Germinal center (tissue), 1 donor: Measurements from ENCODE around the gene MSH6.
A peak's percentile ranks its signal among the peaks of the same experiment; 100 is the strongest.

Source experiments
- DNase-seq: peaks from one replicate; pipeline ENCODE4 v3.0.0; 2012; ENCODE audit warnings: mixed read lengths, low spot score

The MSH6 gene

GRCh38 chr2:47783486-47784351, 774 bp downstream of the MSH6 start:
- DNase-seq: peak; percentile 85

GRCh38 chr2:47784352-47784851, 1.5 kb downstream of the MSH6 start:
- no peak for DNase-seq

- no peak for DNase-seq
Measured at GRCh38 chr2:47785986-47786385, 3.0 kb downstream of the MSH6 start.

GRCh38 chr2:47796090-47796697, 13.2 kb downstream of the MSH6 start:
- no peak for DNase-seq

GRCh38 chr2:47798631-47799030, 15.7 kb downstream of the MSH6 start:
- no peak for DNase-seq

GRCh38 chr2:47799031-47799609, 16.2 kb downstream of the MSH6 start:
- no peak for DNase-seq

- DNase-seq: no peak
Measured at GRCh38 chr2:47801118-47801517, 18.2 kb downstream of the MSH6 start.

GRCh38 chr2:47803363-47803762, 20.4 kb downstream of the MSH6 start:
- DNase-seq: no peak

GRCh38 chr2:47803770-47804169, 20.8 kb downstream of the MSH6 start:
- no peak for DNase-seq

GRCh38 chr2:47805850-47806249, 22.9 kb downstream of the MSH6 start:
- no peak for DNase-seq

GRCh38 chr2:47808614-47809013, 25.7 kb downstream of the MSH6 start:
- DNase-seq: no peak

- DNase-seq: no peak
Measured at GRCh38 chr2:47809903-47810302, 27.0 kb downstream of the MSH6 start.

- no peak for DNase-seq
Measured at GRCh38 chr2:47810850-47811249, 27.9 kb downstream of the MSH6 start.

GRCh38 chr2:47811668-47812067, 28.7 kb downstream of the MSH6 start:
- no peak for DNase-seq

- DNase-seq: peak; percentile 62
Measured at GRCh38 chr2:47815764-47816163, 32.8 kb downstream of the MSH6 start.

- DNase-seq: no peak
Measured at GRCh38 chr2:47818777-47819176, 35.8 kb downstream of the MSH6 start.

- DNase-seq: no peak
Measured at GRCh38 chr2:47819834-47820233, 36.9 kb downstream of the MSH6 start.

- DNase-seq: no peak
Measured at GRCh38 chr2:47822518-47822917, 39.6 kb downstream of the MSH6 start.

- peak; percentile 24 for DNase-seq
Measured at GRCh38 chr2:47833516-47833968, 50.6 kb downstream of the MSH6 start.

GRCh38 chr2:47838249-47838648, 55.3 kb downstream of the MSH6 start:
- DNase-seq: no peak

- no peak for DNase-seq
Measured at GRCh38 chr2:47838686-47839085, 55.7 kb downstream of the MSH6 start.

GRCh38 chr2:47842846-47843245, 59.9 kb downstream of the MSH6 start:
- DNase-seq: no peak

GRCh38 chr2:47843407-47843806, 60.5 kb downstream of the MSH6 start:
- no peak for DNase-seq
